GM18519 (cell line): ENCODE results near the gene PRKG1.
A peak's percentile ranks its signal among the peaks of the same experiment; 100 is the strongest.

ENCODE experiments used
- ATAC-seq: cut with Tn5 transposase; IDR thresholded peaks from one replicate; pipeline ENCODE4 v1.9.1; 2021; ENCODE audit warnings: mild to moderate bottlenecking, moderate library complexity; ENCODE audit not compliant: unreplicated experiment, low FRiP score

Gene PRKG1

DNA sequence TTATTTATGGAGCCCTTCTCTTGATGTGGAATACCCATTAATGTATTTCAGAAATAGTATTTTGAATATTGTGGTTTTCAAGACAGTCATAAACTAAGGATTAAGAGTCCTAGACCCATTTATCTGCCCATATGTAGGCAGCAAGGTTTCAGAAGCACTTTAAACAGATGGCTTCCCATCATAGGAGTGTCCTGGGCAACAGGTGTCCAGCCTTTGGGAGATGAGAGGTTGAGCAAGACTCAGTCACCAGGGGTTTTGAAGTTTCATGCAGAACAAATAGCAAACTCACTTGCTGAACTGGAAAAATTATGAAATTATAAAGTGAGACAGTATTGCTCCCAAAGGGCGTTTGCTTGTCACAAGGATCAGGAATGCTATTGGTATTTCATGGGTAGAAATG lies 818.0 kb downstream of the PRKG1 start:
- no peak for ATAC-seq

DNA sequence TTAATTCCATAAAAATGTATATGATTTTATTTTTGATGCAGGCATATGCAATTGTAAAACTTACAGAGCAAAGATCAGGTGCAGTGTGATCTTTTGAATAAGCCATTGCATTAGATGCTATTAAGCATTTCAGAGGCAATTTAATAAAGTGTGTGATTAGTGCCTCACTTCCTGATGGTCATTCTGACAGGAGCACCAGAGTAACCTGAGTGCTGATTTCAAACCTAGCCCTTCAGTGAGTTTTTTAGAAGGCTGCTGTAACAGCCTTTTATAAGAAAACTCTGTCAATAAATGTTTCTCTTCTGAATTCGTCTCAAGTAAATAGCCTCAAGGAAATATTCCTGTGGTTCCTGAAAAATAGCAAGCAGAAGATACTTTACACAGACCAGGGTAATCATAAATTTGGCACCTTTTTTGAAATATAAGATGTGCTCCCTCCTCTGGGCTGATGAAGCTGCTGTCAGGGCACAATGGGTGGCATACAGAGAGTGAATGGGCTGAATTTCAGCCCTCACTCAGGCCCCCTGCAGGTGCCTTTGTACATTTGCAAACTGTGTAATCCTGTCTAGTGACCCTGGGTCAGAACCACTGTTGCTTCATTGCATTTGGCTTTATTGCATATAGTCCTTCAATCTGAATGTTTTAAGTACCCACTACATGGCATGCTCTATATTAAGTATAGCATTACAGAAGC lies 818.8 kb downstream of the PRKG1 start:
- ATAC-seq: peak; percentile 96

DNA sequence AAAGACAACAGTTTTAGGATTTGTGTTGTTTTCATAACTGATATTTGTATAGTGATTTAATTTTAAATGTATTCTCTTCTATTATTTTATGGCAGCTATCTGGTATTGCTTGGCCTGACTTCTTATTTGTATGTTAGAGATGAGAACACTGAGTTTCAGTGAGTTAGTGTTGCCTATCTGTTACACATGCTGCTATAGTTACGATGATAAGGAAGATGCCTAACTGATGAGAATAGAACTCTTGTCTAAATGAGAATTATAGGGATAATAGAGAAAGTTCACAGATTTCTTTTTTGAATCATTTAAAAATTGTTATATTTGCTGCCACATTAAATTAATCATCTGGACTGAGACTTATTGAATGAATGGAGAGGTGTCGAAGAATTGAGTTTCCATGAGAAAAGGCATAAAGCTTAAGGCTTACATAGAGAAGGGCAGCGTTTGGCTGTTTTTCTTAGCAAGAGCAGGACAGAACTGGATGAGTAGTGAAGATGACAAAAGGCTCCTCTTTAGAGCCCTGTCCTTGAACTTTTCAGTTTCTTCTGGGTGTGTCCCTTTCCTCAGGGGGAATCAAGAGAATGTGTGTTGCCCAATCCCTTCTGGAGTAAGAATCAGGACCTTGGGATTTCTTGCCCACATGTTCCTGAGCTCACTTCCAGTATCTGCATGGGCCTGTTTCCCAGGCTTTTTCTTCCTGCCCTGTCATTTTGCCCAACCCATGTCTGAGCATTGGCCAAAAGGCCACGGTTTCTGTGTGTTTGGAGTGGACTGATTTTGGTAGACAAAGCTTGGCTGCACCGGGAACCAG lies 820.7 kb downstream of the PRKG1 start:
- ATAC-seq: no peak

DNA sequence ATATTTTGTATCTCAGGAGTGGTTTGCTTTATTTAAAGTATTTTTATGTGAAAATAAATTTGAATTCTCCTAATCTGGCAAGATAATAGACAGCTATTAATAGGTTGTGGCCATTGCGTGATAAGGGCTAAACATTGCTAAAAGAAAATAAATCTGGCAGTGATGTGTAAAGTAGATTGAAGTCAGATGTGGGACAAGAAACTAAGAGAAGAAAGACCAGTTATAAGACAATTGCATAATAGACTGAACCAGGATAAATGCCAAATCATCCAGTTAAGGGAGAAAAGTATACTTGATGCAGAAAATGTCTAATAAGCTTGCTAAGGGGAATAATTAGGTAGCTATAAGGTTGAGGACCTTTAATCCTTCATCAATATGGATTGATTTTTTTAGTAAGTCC lies 822.6 kb downstream of the PRKG1 start:
- no peak for ATAC-seq

DNA sequence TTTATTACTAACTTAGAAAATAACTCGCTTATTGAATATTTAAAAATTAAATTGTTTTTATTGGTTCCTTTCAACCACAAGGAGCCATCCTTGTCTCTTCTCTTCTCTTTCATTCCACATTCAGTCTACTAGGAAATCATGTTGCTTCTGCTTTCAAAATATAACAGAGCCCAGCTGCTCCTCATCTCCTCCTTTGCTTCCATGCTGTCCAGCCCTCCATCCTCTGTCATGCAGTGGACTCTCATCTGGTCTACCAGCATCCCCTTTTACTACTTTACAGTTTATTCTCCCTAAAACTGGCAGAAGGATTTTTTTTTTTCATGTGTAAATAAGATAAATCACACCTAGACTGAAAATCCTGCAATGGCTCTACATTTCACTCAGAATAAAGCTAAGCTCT lies 823.3 kb downstream of the PRKG1 start:
- no peak for ATAC-seq

DNA sequence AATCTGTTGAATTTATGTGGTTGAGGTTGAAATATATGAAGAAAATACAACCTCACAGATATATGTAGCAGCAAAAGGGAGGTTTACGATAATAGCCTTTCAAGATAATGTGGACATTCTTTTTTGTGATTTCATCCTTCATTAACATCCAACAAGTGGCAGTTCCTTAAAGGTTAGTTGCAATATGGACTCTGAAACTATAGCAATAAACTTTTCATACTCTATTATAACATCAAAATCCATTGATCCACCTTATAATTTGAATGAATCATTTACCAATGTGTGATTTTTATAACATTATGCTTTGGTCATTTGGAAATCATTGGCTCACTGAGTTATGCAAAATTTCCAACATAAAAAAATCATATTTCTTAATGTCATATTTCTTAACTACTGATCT lies 825.9 kb downstream of the PRKG1 start:
- ATAC-seq: no peak

DNA sequence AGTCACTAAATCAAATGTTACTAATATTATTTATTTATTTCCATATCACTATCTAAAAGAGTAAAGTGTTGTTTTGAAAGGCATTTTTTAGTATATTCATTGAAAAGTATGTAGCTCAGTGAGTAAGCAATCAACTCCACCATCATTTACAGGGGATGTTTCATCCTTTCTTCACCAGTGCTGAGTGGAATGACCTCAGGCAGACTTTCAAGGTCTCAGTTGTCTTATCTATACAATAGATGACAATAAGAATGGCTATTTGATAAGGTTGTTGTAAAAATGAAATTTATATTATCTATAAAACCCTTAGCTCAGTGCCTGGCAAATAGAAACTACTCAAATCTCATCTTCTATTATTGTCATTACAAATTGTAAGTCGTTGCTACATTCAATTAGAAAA lies 829.4 kb downstream of the PRKG1 start:
- no peak for ATAC-seq

DNA sequence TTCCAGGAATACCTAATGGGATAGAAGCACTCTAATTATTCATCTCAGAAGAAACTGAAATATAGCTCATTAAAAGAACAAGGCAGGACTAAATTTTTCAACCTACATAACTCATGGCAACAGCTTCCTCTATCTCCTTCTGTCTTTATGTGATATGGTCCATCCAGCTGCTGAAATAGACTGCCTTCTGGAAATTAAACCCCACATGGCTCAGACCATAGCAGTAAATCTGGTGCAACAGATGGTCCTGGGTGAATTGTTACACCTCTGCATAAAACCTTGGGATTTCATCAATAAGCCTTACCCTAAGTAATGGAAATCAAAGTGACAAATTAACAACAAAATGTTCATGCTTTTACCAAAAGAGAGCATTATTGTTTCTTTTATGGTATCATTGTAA lies 830.7 kb downstream of the PRKG1 start:
- no peak for ATAC-seq

DNA sequence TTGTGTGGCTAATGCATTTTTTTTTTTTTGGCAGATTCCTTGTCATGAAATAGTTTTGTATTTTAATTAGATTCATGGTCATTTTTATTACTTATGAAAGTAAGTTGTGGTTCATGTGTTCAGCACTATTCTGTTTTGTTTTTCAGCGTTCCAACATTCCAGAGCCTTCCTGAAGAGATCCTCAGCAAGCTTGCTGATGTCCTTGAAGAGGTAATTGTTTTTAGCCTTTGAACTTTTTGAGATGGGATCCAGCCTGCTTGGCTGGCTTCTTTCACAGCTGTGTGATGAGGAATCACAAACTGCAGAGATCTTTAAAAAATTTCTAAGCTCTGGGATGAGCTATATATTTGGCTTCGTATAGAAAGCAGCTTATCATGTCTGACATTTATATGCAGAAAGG lies 833.1 kb downstream of the PRKG1 start:
- ATAC-seq: no peak

DNA sequence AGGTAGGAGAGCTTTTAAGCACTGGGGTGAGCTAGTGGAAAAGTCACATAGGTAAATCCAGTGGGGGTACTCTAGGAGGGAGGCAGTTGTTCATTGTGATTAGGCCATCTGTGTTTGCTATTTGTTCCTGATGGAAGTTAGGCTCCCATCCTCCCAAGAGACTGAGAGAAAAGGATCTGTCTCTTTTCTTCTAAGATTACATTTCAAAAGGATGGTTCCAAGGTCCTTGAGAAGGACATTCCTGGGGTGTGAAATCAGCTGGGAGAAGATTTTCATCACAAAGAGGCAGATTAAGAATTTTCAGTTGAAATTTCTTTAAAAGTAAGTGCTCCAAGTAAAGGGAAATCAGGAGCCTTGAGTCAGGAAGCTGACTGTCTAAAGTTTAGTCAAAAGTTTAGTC lies 835.9 kb downstream of the PRKG1 start:
- no peak for ATAC-seq

DNA sequence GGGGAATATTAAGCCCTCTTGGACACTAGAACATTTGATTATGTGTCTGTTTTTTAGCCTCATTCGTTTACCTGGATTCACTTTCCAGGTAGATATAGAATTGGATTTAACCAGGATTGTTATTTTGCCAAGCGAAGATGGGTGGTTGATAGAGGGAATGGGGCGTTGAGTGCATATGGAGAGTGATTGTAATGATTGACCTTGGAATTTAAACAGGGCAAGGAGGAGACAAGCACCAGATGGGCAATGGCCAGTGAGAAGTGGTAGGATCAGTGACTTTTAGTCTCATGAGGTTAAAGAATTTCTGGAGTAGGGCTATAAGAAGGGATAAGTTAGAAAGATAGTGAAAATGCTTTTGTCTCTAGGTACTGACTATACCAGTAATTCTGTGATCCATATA lies 836.3 kb downstream of the PRKG1 start:
- ATAC-seq: no peak

DNA sequence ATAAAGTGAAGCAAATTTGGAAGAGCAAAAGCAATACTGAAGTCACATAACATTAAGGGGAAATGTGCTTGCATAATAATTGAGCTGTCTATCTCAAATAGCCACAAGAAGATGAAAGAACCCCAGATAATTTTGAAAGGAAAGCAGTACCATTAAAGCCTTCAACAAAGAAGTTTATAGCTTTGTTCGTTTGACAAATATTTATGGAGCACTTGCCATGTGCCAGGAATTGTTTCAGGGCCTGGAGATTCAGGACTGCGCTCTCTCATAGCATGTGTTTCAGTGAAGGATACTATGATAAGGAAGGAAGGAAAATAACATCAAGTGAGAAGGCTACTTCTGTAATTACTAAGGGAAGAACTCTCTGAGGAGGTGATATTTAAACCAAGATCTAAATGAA lies 837.4 kb downstream of the PRKG1 start:
- no peak for ATAC-seq

DNA sequence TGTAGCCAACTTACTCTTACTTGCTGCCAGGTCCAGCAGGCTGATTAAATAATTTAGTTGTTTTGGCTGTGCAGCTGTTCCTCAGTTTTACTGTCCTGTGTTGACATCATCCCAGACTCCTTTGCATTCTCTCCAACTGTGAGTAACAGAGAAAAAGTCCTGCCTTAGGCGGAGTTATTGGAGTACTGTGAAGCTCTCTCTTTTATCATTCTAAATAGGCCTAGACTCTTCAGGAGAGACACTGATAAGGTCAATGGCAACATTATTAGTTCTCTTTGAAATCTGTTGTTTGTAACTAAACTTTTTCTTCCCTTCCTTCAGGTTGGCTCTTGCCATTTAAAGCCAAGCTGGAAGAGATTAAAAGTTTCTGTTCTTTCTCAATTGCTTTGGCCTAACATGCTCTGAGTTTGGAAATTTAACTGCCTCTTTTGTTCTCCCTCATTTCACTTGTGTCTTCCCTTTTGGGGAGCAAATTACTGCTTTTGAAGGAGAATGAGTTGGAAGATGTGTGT lies 840.8 kb downstream of the PRKG1 start:
- no peak for ATAC-seq

DNA sequence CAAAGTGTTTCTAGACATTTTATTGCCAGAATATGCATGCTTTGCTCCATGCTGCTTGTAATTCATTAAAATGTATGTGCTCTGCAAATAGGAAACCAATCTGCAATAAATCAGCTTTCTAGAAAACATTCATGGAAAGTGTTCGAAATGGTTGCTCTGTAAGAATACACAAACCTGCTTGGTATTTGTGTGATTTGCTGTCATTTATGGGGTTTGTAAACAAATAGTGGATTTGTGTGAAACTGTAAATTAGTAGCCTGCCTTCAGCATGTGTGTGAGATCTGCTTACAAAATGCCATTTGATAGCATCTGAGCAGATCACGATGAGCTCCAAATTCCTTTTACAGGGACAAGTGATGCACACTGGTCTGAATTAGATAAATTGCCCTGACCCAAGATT lies 844.2 kb downstream of the PRKG1 start:
- no peak for ATAC-seq

DNA sequence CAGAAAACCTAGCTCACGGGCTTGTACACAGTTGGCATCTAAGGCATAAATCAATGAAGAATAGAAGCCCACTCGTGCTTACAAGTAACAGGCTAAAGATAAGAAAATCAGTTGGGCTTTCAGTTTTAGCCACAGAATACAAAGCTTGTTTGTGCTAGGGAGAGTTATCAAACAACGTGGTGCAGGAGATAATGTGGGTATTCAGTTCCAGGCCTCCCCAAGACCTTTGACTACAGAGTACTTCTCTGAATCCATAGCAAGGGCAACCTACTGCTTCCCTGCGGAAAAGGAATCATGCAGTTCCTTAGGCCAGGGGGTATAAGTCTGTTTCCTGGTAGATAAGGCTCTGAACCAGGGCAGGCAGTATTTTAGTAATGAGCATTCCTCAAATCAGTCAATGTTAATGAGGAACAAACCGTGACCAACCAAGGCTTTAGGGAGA lies 844.6 kb downstream of the PRKG1 start:
- ATAC-seq: no peak

DNA sequence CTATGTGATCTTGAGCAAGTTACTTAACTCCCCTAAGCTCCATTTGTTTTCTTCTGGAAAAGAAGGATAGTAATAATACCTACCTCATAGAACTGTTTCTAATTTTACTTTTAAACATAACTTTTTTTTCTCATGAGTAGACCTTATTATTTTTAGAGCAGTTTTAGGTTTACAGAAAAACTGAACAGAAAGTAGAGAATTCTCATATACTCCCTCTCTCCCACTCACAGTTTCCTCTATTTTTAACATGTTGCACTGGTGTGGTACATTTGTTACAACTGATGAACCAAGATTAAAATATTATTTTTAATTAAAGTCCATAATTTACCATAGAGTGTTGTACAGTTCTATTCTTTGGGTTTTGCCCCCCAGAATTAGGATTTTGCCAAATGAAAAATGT lies 846.4 kb downstream of the PRKG1 start:
- no peak for ATAC-seq

DNA sequence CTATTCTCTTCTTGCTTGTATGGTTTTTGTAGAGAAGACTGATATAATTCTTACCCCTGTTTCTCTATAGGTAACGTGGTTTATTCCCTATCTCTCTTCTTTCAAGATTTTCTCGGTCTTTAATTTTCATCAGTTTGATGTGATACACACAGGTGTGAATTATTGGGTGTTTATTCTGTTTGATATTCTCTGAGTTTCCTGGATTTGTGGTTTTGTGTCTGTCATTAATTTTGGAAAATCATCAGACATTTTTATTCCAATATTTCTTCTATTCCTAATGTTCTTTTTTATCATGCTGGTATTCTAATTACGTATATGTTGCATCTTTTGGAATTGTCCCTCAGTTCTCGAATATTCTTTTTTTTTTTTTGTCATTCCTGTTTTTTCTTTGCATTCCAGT lies 850.1 kb downstream of the PRKG1 start:
- no peak for ATAC-seq

DNA sequence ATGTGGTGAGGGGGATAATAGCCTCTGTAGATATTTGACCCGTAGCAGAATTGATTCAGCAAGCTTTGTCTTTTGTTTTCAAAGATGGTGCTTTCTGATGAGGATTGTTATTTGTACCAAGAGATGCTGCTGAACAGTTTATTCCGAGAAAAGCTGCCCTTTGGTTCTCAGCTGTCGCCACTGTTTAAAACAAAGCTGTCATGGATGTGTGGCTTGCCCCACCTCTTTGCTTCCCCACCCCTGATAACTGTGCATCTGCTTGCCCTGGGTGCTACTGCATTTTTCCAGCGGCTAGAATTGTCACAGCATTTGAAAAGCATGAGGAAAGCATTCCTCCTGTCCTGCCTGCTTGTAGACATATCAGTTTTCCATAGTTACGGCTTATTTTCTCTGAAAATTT lies 852.0 kb downstream of the PRKG1 start:
- no peak for ATAC-seq

DNA sequence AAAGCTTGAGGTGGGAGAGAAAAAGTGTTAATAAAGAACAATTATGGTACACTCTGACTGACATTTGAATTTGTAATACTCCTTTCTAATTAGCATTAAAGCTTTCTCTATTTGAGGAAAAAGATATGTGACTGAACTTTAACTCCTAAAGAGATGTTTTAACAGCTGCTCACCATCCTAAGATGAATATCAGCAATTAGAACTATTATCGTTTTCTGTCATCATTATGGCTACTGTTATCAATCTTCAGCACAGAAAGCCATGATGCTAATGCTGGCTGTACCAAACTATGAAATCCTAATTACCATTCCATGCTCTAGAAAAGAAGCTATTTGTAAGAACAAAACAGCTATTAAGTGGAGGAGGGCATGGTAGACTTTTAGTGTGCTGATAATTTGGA lies 853.9 kb downstream of the PRKG1 start:
- ATAC-seq: no peak

DNA sequence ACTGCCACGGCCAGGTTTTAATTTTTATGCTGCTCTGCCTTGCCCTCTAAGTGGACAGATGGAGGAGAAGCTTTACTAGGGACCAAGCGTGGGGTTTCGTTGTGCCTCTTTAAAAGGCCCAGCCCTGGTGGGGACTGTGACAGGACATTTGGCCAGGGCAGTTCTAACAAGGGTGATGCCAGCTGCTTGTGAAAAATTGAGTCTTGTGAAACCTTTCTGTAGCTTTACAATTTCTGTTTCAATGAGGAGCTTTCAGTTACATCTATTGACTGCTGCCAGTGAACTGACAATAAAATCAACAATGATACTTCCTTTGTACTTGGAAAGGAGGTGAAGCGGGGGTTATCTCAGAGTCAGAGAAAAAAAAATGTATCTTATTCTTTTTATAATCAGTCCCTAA lies 858.2 kb downstream of the PRKG1 start:
- ATAC-seq: peak; percentile 39

DNA sequence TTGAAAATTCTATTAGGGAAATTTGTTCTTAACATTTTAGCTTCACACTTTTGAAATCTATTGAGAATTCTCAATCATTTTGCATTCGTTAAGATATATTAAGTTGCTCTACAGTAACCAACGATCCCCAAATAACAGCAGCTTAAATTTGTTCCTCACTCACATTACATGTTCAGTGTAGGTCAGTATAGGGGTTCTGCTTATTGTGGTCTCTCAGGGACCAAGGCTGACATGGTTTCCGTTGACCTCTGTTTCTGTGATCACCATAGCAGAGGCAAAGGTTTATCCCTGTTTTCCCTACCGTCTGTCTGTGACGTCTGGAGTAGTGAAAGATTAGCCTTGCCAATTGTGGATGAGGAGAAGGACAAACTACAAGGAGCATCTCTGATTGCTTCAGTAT lies 860.1 kb downstream of the PRKG1 start:
- ATAC-seq: no peak

DNA sequence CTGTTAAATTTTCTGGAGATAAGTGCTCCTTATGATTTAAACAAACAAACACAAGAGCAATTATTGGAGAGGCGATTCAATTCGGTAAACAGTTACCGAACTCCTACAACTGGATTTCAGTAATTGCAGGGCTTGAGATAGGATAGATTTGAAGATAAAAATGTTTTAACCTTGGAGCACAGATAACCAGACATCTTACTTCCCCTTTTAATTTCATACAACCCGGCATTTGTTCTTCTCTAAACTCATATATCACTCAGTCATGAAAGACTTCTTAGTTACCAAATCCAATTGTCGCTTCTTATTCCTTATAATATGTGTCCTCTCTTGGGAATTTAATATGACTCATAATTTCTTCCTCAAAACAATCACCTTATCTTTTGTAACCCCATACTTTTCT lies 861.1 kb downstream of the PRKG1 start:
- no peak for ATAC-seq
